ENCODE data around the gene MAPK4.

MAPK4 gene

GRCh38 chr18:50656841-50657470 is 97.1 kb downstream of the MAPK4 start:
- no peak for DNase-seq

GRCh38 chr18:50658601-50659000 is 98.7 kb downstream of the MAPK4 start:
- no peak for DNase-seq

- DNase-seq, result no peak
These were observed 99.5 kb downstream of the MAPK4 start for GRCh38 chr18:50659091-50660003.

- no peak for DNase-seq
These were observed 101.1 kb downstream of the MAPK4 start for GRCh38 chr18:50661013-50661412.

GRCh38 chr18:50662177-50662576 is 102.3 kb downstream of the MAPK4 start:
- no peak for DNase-seq

- no peak for DNase-seq
These were observed 103.0 kb downstream of the MAPK4 start for GRCh38 chr18:50662775-50663383.

DNA sequence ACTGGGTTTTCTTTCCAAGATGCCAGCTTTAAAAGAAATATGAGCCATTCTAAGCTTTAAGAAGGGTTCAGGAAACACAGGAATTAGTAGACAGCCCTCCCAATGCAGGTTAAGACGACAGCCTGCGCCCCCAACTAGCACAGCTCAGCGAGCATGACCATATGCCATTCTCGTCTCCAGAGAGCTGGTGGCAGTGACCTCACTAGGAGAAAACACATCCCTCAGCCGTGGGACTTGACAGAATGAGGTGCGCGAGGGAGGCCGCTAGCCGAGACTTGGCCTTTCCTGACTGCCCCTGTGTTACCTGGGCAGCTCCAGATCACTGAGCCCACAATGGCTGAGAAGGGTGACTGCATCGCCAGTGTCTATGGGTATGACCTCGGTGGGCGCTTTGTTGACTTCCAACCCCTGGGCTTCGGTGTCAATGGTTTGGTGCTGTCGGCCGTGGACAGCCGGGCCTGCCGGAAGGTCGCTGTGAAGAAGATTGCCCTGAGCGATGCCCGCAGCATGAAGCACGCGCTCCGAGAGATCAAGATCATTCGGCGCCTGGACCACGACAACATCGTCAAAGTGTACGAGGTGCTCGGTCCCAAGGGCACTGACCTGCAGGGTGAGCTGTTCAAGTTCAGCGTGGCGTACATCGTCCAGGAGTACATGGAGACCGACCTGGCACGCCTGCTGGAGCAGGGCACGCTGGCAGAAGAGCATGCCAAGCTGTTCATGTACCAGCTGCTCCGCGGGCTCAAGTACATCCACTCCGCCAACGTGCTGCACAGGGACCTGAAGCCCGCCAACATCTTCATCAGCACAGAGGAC is 103.9 kb downstream of the MAPK4 start:
- DNase-seq, result no peak

- DNase-seq, result no peak
These were observed 105.1 kb downstream of the MAPK4 start for GRCh38 chr18:50665015-50665414.

- DNase-seq, result no peak
These were observed 105.6 kb downstream of the MAPK4 start for GRCh38 chr18:50665519-50665918.

GRCh38 chr18:50666536-50666935 is 106.6 kb downstream of the MAPK4 start:
- DNase-seq, result no peak

GRCh38 chr18:50671376-50671775 is 111.5 kb downstream of the MAPK4 start:
- no peak for DNase-seq

GRCh38 chr18:50674307-50674980 is 114.6 kb downstream of the MAPK4 start:
- no peak for DNase-seq

DNA sequence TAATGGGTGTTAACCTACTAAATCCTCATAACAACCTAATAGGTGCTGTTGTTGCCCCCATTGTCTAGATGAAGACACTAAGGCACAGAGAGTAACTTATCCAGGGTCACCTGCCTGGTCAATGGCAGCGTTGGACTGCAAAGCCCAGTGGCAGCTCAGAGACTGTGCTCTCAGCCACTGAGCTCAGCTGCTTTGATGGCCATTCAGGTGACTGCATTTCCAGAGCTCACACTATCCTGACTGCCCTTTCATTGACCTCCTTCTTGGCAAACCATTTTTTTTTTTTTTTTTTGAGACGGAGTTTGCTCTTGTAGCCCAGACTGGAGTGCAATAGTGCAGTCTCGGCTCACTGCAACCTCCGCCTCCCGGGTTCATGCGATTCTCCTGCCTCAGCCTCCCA is 115.2 kb downstream of the MAPK4 start:
- no peak for DNase-seq

DNA sequence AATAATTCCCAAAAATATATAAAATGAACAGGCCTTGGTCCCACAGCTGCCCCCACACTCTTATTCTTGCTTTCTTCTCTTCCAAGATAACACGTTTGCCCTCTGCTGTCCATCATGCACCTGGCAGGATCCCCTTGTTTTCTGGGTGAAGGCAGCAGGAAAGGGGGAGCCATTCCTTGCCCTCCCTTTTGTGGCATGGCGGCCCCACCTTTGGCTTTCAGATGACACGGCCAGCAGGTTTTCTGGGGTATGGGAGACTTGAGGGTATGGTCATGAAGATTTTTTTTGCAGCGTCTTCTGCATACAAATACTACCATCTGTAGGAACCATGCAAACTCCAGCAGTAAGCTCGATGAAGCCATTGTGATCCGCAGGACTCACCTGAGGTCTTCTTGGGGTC is 118.8 kb downstream of the MAPK4 start:
- no peak for DNase-seq

DNA sequence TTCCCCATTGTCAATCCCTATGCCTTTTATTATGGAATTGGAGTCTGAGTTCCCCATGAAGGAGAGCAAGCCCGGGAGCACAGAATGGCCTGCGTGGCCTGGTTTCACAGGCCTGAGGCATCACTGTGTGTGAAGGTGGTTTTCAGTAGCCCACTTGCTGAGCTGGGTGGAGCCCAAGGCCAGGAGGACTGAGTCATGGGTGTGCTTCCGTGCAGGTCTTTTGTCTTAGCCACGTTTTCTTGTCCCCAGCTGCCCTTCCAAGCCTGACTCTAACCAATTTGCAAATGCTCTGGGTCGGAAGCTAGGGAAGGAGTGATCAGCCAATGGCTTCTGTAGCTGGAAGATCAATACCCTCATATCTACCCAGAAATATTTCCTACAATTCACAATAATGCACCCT is 119.2 kb downstream of the MAPK4 start:
- DNase-seq, result no peak

GRCh38 chr18:50679656-50680055 is 119.8 kb downstream of the MAPK4 start:
- DNase-seq, result no peak

DNA sequence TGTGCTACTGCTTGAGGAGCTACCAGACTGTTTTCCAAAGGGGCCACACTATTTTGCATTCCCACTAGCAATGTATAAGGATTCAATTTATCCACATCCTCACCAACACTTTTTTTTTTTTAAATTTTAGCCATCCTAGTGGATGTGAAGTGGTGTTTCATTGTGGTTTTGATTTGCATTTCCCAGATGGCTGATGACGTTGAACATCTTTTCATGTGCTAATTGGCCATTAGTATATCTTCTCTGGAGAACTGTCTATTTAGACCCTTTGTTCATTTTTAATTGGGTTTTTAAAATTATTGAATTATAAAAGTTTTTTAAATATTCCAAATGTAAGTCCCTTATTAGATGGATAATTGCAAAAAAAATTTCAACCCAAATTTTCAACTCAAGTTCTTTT is 121.1 kb downstream of the MAPK4 start:
- DNase-seq, result no peak

DNA sequence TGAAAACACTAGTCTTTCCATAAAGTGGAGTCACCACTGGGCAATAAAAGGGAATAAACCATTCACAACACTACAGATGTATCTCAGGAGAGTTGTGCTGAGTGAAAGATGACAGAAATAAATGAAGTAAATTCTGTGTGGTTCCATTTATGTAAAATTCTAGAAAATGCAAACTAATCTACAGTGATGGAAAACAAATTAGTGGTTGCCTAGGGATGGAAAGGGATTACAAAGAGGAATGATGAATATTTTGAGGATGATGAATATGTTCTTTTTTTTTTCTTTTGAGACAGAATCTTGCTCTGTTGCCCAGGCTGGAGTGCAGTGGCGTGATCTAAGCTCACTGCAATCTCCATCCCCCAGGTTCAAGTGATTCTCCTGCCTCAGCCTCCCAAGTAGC is 123.0 kb downstream of the MAPK4 start:
- no peak for DNase-seq

- no peak for DNase-seq
These were observed 126.5 kb downstream of the MAPK4 start for GRCh38 chr18:50686409-50686808.

- no peak for DNase-seq
These were observed 127.6 kb downstream of the MAPK4 start for GRCh38 chr18:50687491-50687890.

DNA sequence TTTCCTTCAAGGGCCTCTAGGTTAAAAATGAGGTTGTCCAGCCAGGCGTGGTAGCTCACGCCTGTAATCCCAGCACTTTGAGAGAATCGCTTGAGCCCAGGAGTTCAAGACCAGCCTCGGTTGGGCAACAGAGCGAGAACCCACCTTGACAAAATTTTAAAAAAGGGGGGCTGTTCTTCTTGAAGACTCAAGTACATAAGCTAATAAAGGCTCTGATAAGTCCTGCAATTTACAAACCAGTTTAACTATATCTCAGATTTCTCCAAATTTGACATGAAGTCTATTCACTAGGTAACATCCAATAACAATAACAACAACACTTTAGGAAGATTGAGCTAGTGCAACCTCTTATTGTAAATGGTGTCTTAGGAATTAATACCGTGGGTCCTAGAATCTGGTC is 129.7 kb downstream of the MAPK4 start:
- no peak for DNase-seq

DNA sequence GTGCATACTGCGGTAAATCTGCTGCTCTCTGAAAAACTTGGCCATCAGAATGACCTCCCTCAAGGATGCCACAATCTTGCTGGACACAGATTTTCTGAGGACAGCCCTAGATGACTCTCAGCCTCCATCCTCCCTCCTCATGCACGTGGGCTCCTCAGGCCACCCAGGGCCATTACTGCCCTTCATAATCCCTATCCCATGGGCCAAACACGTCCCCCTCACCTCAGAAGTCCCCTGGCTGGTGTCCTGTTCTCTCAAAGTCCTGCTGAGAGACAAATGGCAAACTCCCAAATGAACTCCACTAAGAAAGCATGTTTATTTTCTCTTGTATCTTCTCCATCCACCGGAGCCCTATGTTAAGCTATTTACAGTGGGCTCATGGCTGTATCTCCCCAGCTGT is 134.3 kb downstream of the MAPK4 start:
- no peak for DNase-seq

All from bone marrow (tissue), 2 donors.